ENCODE data around the gene CREG1. TPM values are rescaled to one million over a fixed set of nuclear protein-coding genes. Genes with fewer than 3 reads are reported as not detected.

The CREG1 gene
- total and polyA plus RNA-seq, 2 experiments from 2014 or later: 21.2 to 42.7 TPM

- TF ChIP-seq POLR2AphosphoS5 (IDR thresholded peaks at IDR 0.05; ENCODE audit: low read depth) (no peak), EZH2 (IDR thresholded peaks at IDR 0.05; ENCODE audit: low read depth, unreplicated experiment) (no peak), CTCF (conservative IDR thresholded peaks at IDR 0.05; ENCODE audit: low read depth in 2 of 2) (no peak), CREB1 (CRISPR knock-in tag; IDR thresholded peaks at IDR 0.05; ENCODE audit: low read depth) (no peak), REST (IDR thresholded peaks at IDR 0.05; ENCODE audit: unreplicated experiment) (no peak), ZNF331 (CRISPR knock-in tag; IDR thresholded peaks at IDR 0.05; ENCODE audit: low read depth) (no peak), NANOG (IDR thresholded peaks at IDR 0.05; ENCODE audit: borderline replicate concordance) (no peak), STAT1 (IDR thresholded peaks at IDR 0.05; ENCODE audit: unreplicated experiment) (no peak), ETS1 (IDR thresholded peaks at IDR 0.05) (no peak)
Measured at GRCh38 chr1:167502719-167503462, 50.7 kb downstream of the CREG1 start (continued).

- H3K4me3 ChIP-seq: no peak overlapping the region
- no peak overlapping the region for H2AFZ ChIP-seq
- H3K4me2 ChIP-seq: no peak overlapping the region
- Mint-ChIP-seq H3K4me1 (peaks cover 33% of the 10 kb centered on the region), H3K4me3 (no peak overlapping the region), H3K27ac (no peak overlapping the region), H3K27me3 (ENCODE audit: insufficient read depth, low read depth, poor library complexity) (no peaks in the 10 kb centered on the region), H3K9me3 (no peaks in the 10 kb centered on the region), H3K36me3 (ENCODE audit: low read depth) (no peaks in the 10 kb centered on the region)
- peaks cover 8% of the 10 kb centered on the region; the same call in 1 of the 2 replicates for H3K9me2 ChIP-seq (ENCODE audit: insufficient read depth)
- H3K36me3 ChIP-seq (ENCODE audit: insufficient read depth): no peaks in the 10 kb centered on the region
- peaks cover 15% of the 10 kb centered on the region for H3K4me1 ChIP-seq (ENCODE audit: insufficient read depth)
- H3F3A ChIP-seq (replicated peaks; ENCODE audit: low read depth): no peaks in the 10 kb centered on the region
- H4K20me1 ChIP-seq (replicated peaks; ENCODE audit: insufficient read depth): no peaks in the 10 kb centered on the region
- no peaks in the 10 kb centered on the region for H3K27me3 ChIP-seq (ENCODE audit: insufficient read depth)
- ATAC-seq: no peak
- no peaks in the 10 kb centered on the region for H3K79me2 ChIP-seq (replicated peaks; ENCODE audit: insufficient read depth)
- H3K27ac ChIP-seq (ENCODE audit: low read depth): no peak overlapping the region
- no peak for DNase-seq (ENCODE audit: low spot score)
- TF ChIP-seq CTCF (conservative IDR thresholded peaks at IDR 0.05; ENCODE audit: low read depth in 2 of 2): no peak
Measured at GRCh38 chr1:167502192-167502551, 51.4 kb downstream of the CREG1 start.

Data from GM23338 (cell line).